Esophagus mucosa (tissue), 1 donor: ENCODE data around the gene MGP. TPM values are rescaled to one million over a fixed set of nuclear protein-coding genes. Genes with fewer than 3 reads are reported as not detected.

Source experiments
- ATAC-seq: fragments of 200-7000 bp; cut with Tn5 transposase; one replicate; pipeline ENCODE4 v1.9.1; 2020
- total RNA-seq: library from RNA; stranded (reverse); gene quantifications from one replicate; pipeline ENCODE4 v1.2.4, GENCODE V29; 2023
- donor health status: DM: yes; HTN: yes; CAD: no.

MGP gene
- 16.7 TPM for total RNA-seq

GRCh38 chr12:14885718-14886221, at the start of gene MGP:
Gene MGP (minus strand): TSS chr12:14885854. CDS start chr12:14885791, 63 bp downstream.
- peak; percentile 70 for ATAC-seq

GRCh38 chr12:14935031-14935430, 49.4 kb upstream of the MGP start:
- ATAC-seq = no peak

- ATAC-seq = no peak
Observed at GRCh38 chr12:14934511-14934910, 48.9 kb upstream of the MGP start.

- no peak for ATAC-seq
Observed at GRCh38 chr12:14931791-14932560, 46.3 kb upstream of the MGP start.

GRCh38 chr12:14931359-14931758, 45.7 kb upstream of the MGP start:
- ATAC-seq = no peak

GRCh38 chr12:14930299-14930698, 44.6 kb upstream of the MGP start:
- no peak for ATAC-seq

GRCh38 chr12:14928931-14929330, 43.3 kb upstream of the MGP start:
- ATAC-seq = peak; percentile 89

GRCh38 chr12:14927267-14927666, 41.6 kb upstream of the MGP start:
- ATAC-seq = no peak

- no peak for ATAC-seq
Observed at GRCh38 chr12:14924541-14924940, 38.9 kb upstream of the MGP start.

- no peak for ATAC-seq
Observed at GRCh38 chr12:14923944-14924343, 38.3 kb upstream of the MGP start.

- ATAC-seq = no peak
Observed at GRCh38 chr12:14921218-14921617, 35.6 kb upstream of the MGP start.

- ATAC-seq = no peak
Observed at GRCh38 chr12:14920475-14921126, 34.9 kb upstream of the MGP start.

- ATAC-seq = no peak
Observed at GRCh38 chr12:14919455-14919854, 33.8 kb upstream of the MGP start.

- ATAC-seq = no peak
Observed at GRCh38 chr12:14915736-14916135, 30.1 kb upstream of the MGP start.

GRCh38 chr12:14913381-14913781, 27.7 kb upstream of the MGP start:
- ATAC-seq = peak; percentile 95

- no peak for ATAC-seq
Observed at GRCh38 chr12:14911131-14911530, 25.5 kb upstream of the MGP start.

- peak; percentile 66 for ATAC-seq
Observed at GRCh38 chr12:14910090-14910915, 24.6 kb upstream of the MGP start.

GRCh38 chr12:14907953-14908352, 22.3 kb upstream of the MGP start:
- no peak for ATAC-seq

GRCh38 chr12:14906114-14906513, 20.5 kb upstream of the MGP start:
- no peak for ATAC-seq

GRCh38 chr12:14905269-14906004, 19.8 kb upstream of the MGP start:
- ATAC-seq = no peak

- no peak for ATAC-seq
Observed at GRCh38 chr12:14904854-14905253, 19.2 kb upstream of the MGP start.

- no peak for ATAC-seq
Observed at GRCh38 chr12:14903386-14904098, 17.9 kb upstream of the MGP start.
